ENCODE results near the gene DDA1.

The DDA1 gene

GRCh38 chr19:17348700-17349099, 39.3 kb downstream of the DDA1 start:
- H3K27ac ChIP-seq: peak overlapping the region; percentile 49
- TF ChIP-seq CTCF (conservative IDR thresholded peaks at IDR 0.05; ENCODE audit: low read depth): no peak
- POLR2A ChIA-PET (ENCODE audit: low non-redundant PET): no interaction called here
- DNase-seq (ENCODE audit: low spot score): no peak
- CTCF ChIA-PET: interaction anchor here (0.7 to 2.4 kb wide), 2 partner anchors 37 to 404 kb away, joined by 4 to 12 read pairs; no protein-coding TSS in a partner anchor

- no peak for DNase-seq (ENCODE audit: low spot score)
- H3K27ac ChIP-seq: no peak overlapping the region
- POLR2A ChIA-PET (ENCODE audit: low non-redundant PET): no interaction called here
- TF ChIP-seq CTCF (conservative IDR thresholded peaks at IDR 0.05; ENCODE audit: low read depth): no peak
- CTCF ChIA-PET: no interaction called here
Observed at GRCh38 chr19:17351815-17352435, 42.6 kb downstream of the DDA1 start.

GRCh38 chr19:17352608-17353280, 43.4 kb downstream of the DDA1 start:
- TF ChIP-seq CTCF (conservative IDR thresholded peaks at IDR 0.05; ENCODE audit: low read depth): no peak
- H3K27ac ChIP-seq: no peak overlapping the region
- POLR2A ChIA-PET (ENCODE audit: low non-redundant PET): no interaction called here
- DNase-seq (ENCODE audit: low spot score): no peak
- CTCF ChIA-PET: no interaction called here

- H3K27ac ChIP-seq: no peak overlapping the region
- POLR2A ChIA-PET (ENCODE audit: low non-redundant PET): no interaction called here
- CTCF ChIA-PET: interaction anchor here (0.6 kb wide), 1 partner anchor 12 kb away, joined by 4 read pairs; no protein-coding TSS in a partner anchor
- no peak for TF ChIP-seq CTCF (conservative IDR thresholded peaks at IDR 0.05; ENCODE audit: low read depth)
- no peak for DNase-seq (ENCODE audit: low spot score)
Observed at GRCh38 chr19:17353386-17353785, 44.0 kb downstream of the DDA1 start.

GRCh38 chr19:17357078-17357666, 47.8 kb downstream of the DDA1 start:
- ChIA-PET CTCF (no interaction called here), POLR2A (ENCODE audit: low non-redundant PET) (no interaction called here)
- H3K27ac ChIP-seq: no peak overlapping the region
- TF ChIP-seq CTCF (conservative IDR thresholded peaks at IDR 0.05; ENCODE audit: low read depth): no peak
- DNase-seq (ENCODE audit: low spot score): no peak

- CTCF ChIA-PET: interaction anchor here (0.7 kb wide), 2 partner anchors 33 to 289 kb away, joined by 3 to 4 read pairs; no protein-coding TSS in a partner anchor
- DNase-seq (ENCODE audit: low spot score): no peak
- no peak overlapping the region for H3K27ac ChIP-seq
- POLR2A ChIA-PET (ENCODE audit: low non-redundant PET): no interaction called here
- no peak for TF ChIP-seq CTCF (conservative IDR thresholded peaks at IDR 0.05; ENCODE audit: low read depth)
Observed at GRCh38 chr19:17357724-17358123, 48.4 kb downstream of the DDA1 start.

Measured in RWPE1 (cell line).